Thyroid gland (tissue), 4 donors: ENCODE measurements around the gene TMEM233. TPM values are rescaled to one million over a fixed set of nuclear protein-coding genes. Genes with fewer than 3 reads are reported as not detected.

Source experiments
- DNase-seq, 2 donors: peaks; one replicate each; pipeline ENCODE4 v3.0.0-alpha.2; 2019
- H3K27ac ChIP-seq, 3 donors: fragments of 200-600 bp; sonication (generic); 1 replicate in 2 of 3; 2 replicates in 1 of 3; pipeline ENCODE4 v1.5.1; 2016 to 2019; ENCODE audit warnings: mild to moderate bottlenecking in 1 of 3, moderate library complexity in 1 of 3
- H3K27me3 ChIP-seq: fragments of 200-600 bp; sonication (generic); one replicate; pipeline ENCODE4 v1.5.1; 2019
- H3K36me3 ChIP-seq, 2 donors: fragments of 200-600 bp; sonication (generic); one replicate each; pipeline ENCODE4 v1.5.1; 2016 to 2019
- H3K4me1 ChIP-seq, 2 donors: fragments of 200-600 bp; sonication (generic); one replicate each; pipeline ENCODE4 v1.5.1; 2017 to 2019
- H3K4me3 ChIP-seq, 3 donors: fragments of 200-600 bp; sonication (generic); replicated peaks in 1 of 3; 1 replicate in 2 of 3; 2 replicates in 1 of 3; pipeline ENCODE4 v1.5.1; 2016; ENCODE audit warnings: mild to moderate bottlenecking in 1 of 3
- H3K9me3 ChIP-seq: fragments of 200-600 bp; sonication (generic); one replicate; pipeline ENCODE4 v1.5.1; 2017
- CTCF ChIP-seq, 6 experiments: fragments of 200-600 bp in 3 of 6; fragments of 450-650 bp in 3 of 6; sonication (generic) in 3 of 6; IDR thresholded peaks; one replicate each; pipeline ENCODE4 v1.5.1; 2016 to 2019; ENCODE audit warnings: antibody characterized with exemption in 6 of 6, mild to moderate bottlenecking in 2 of 6, inconsistent platforms in 1 of 6, moderate library complexity in 1 of 6
- POLR2A ChIP-seq, 2 donors: fragments of 450-650 bp; IDR thresholded peaks; one replicate each; pipeline ENCODE4 v1.6.1; 2017; ENCODE audit warnings: antibody characterized with exemption in 2 of 2, mild to moderate bottlenecking in 2 of 2, moderate library complexity in 1 of 2
- WGBS, 2 donors: methylation state at CpG; one replicate each; pipeline ENCODE4 v1.1.5; 2017; 5-methylcytosine and 5-hydroxymethylcytosine counted together
- intact Hi-C: fragments of 100-400 bp; cut with DNase I; formaldehyde crosslinking; loops from one replicate; pipeline ENCODE4 v1.15.1; 2023
- total RNA-seq, 4 donors: library from RNA; depleted of rRNA; stranded (reverse); fragments of >200 nt; gene quantifications; one replicate each; pipeline ENCODE4 v1.2.3, GENCODE V29; 2016

The TMEM233 gene
- total RNA-seq, 4 donors from 2014 or later, result 1.3 to 7.9 (median 4.4) TPM

- WGBS, 2 donors, result 40 to 49% methylated on average over 10 of the region's 10 CpGs
- peak overlapping the region; percentile 52 to 87 (median 67) for H3K27ac ChIP-seq
- TF ChIP-seq POLR2A (IDR thresholded peaks at IDR 0.05) (no peak), CTCF (IDR thresholded peaks at IDR 0.05) (no peak)
Observed at GRCh38 chr12:119684711-119685369, 91.3 kb downstream of the TMEM233 start.

GRCh38 chr12:119685375-119685774 is 91.8 kb downstream of the TMEM233 start:
- no peak for DNase-seq
- H3K9me3 ChIP-seq, result no peaks in the 10 kb centered on the region
- H3K27ac ChIP-seq, result peak overlapping the region; percentile 52 to 87 (median 67)
- intact Hi-C loops, result no loop called here
- no peak overlapping the region for H3K4me3 ChIP-seq
- H3K4me1 ChIP-seq, result peaks cover 27 to 66% of the 10 kb centered on the region in 2 donors
- 38 to 44% methylated on average over 4 of the region's 4 CpGs for WGBS, 2 donors
- H3K27me3 ChIP-seq, result no peaks in the 10 kb centered on the region
- peaks cover 10 to 15% of the 10 kb centered on the region in 2 donors for H3K36me3 ChIP-seq
- TF ChIP-seq POLR2A (IDR thresholded peaks at IDR 0.05), result no peak
- no peak for TF ChIP-seq CTCF (IDR thresholded peaks at IDR 0.05)

More at GRCh38 chr12:119684711-119685369, 91.3 kb downstream of the TMEM233 start:
- Histone ChIP-seq H3K4me1 (peaks cover 27 to 72% of the 10 kb centered on the region in 2 donors), H3K36me3 (peaks cover 15 to 21% of the 10 kb centered on the region in 2 donors), H3K27me3 (no peaks in the 10 kb centered on the region), H3K9me3 (no peaks in the 10 kb centered on the region), H3K4me3 (no peak overlapping the region)
- DNase-seq, result no peak
- intact Hi-C loops, result no loop called here

- TF ChIP-seq CTCF (IDR thresholded peaks at IDR 0.05) (no peak), POLR2A (IDR thresholded peaks at IDR 0.05) (no peak)
- intact Hi-C loops, result no loop called here
- no peaks in the 10 kb centered on the region for H3K9me3 ChIP-seq
- no peaks in the 10 kb centered on the region for H3K27me3 ChIP-seq
- H3K4me1 ChIP-seq, result peaks cover 27 to 57% of the 10 kb centered on the region in 2 donors
- DNase-seq, result peak; percentile 43 to 62
- no peak overlapping the region for H3K4me3 ChIP-seq
- H3K27ac ChIP-seq, result peak overlapping the region in 2 of 3 donors; percentile 67 to 87
- H3K36me3 ChIP-seq, result peaks cover under 1 to 6% of the 10 kb centered on the region in 2 donors
- 50 to 60% methylated on average over 12 of the region's 12 CpGs for WGBS, 2 donors
Observed at GRCh38 chr12:119686355-119686754, 92.8 kb downstream of the TMEM233 start.

- intact Hi-C loops, result no loop called here
- no peak for TF ChIP-seq POLR2A (IDR thresholded peaks at IDR 0.05)
- TF ChIP-seq CTCF (IDR thresholded peaks at IDR 0.05), result no peak
- no peak for DNase-seq
- Histone ChIP-seq H3K27me3 (no peaks in the 10 kb centered on the region), H3K36me3 (peaks cover 0 to 1% of the 10 kb centered on the region in 2 donors), H3K9me3 (no peaks in the 10 kb centered on the region), H3K4me3 (no peak overlapping the region), H3K4me1 (peaks cover 27 to 52% of the 10 kb centered on the region in 2 donors), H3K27ac (no peak overlapping the region)
- WGBS, 2 donors, result 88 to 92% methylated on average over 13 of the region's 13 CpGs
Observed at GRCh38 chr12:119686776-119687175, 93.2 kb downstream of the TMEM233 start.

- intact Hi-C loops, result no loop called here
- TF ChIP-seq CTCF (IDR thresholded peaks at IDR 0.05), result no peak
- TF ChIP-seq POLR2A (IDR thresholded peaks at IDR 0.05), result no peak
Observed at GRCh38 chr12:119687406-119687805, 93.8 kb downstream of the TMEM233 start.

More at GRCh38 chr12:119687406-119687805, 93.8 kb downstream of the TMEM233 start:
- Histone ChIP-seq H3K4me1 (peaks cover 27 to 51% of the 10 kb centered on the region in 2 donors), H3K36me3 (no peaks in the 10 kb centered on the region), H3K27me3 (no peaks in the 10 kb centered on the region), H3K4me3 (no peak overlapping the region), H3K9me3 (no peaks in the 10 kb centered on the region), H3K27ac (no peak overlapping the region)
- no peak for DNase-seq
- WGBS, 2 donors, result 72 to 83% methylated on average over 14 of the region's 14 CpGs
